GM13976 (cell line): ENCODE measurements around the gene PTEN.
"Not testable (repeated sequence)": the region's sequence is repeated elsewhere in the genome, so short reads cannot be mapped to it uniquely, and the experiment has no call there.

Experiments
- DNase-seq: peaks from one replicate; pipeline ENCODE4 v3.0.0; 2012; ENCODE audit warnings: low spot score
- CTCF ChIP-seq: IDR thresholded peaks from 2 replicates; pipeline ENCODE4 v1.5.1; 2012; ENCODE audit warnings: borderline replicate concordance, mild to moderate bottlenecking; ENCODE audit not compliant: insufficient read depth; ENCODE audit errors: extremely low read depth, missing control alignments, control extremely low read depth
- in situ Hi-C: fragments of 300-500 bp; cut with MboI; formaldehyde crosslinking; loops from one replicate; pipeline ENCODE4 v1.12.0; 2022; ENCODE audit warnings: low sequenced_read_pairs, mixed read lengths, inconsistent platforms; ENCODE audit not compliant: unreplicated experiment

The PTEN gene

GRCh38 chr10:87882555-87883294 is 19.3 kb downstream of the PTEN start:
- DNase-seq: no peak
- in situ Hi-C loops: no loop called here
- no peak for TF ChIP-seq CTCF

GRCh38 chr10:87886635-87887034 is 23.2 kb downstream of the PTEN start:
- TF ChIP-seq CTCF: no peak
- in situ Hi-C loops: no loop called here
- no peak for DNase-seq

- in situ Hi-C loops: no loop called here
- no peak for TF ChIP-seq CTCF
- no peak for DNase-seq
Measured at GRCh38 chr10:87887146-87887545, 23.7 kb downstream of the PTEN start.

- in situ Hi-C loops: no loop called here
- no peak for TF ChIP-seq CTCF
- DNase-seq: no peak
Measured at GRCh38 chr10:87887548-87888289, 24.3 kb downstream of the PTEN start.

- DNase-seq: no peak
- no peak for TF ChIP-seq CTCF
- in situ Hi-C loops: no loop called here
Measured at GRCh38 chr10:87895430-87895829, 32.0 kb downstream of the PTEN start.

GRCh38 chr10:87896216-87896615 is 32.8 kb downstream of the PTEN start:
- in situ Hi-C loops: no loop called here
- no peak for DNase-seq
- TF ChIP-seq CTCF: no peak

- DNase-seq, in situ Hi-C loops: not testable (repeated sequence)
Measured at GRCh38 chr10:87897957-87898356, 34.5 kb downstream of the PTEN start.

- DNase-seq, in situ Hi-C loops: not testable (repeated sequence)
Measured at GRCh38 chr10:87903396-87903795, 40.0 kb downstream of the PTEN start.
